Hepatocyte (in vitro differentiated cells): ENCODE measurements around the gene USP12.

Source experiments
- CTCF ChIP-seq: fragments of 200-600 bp; sonication (generic); IDR thresholded peaks from 2 replicates; pipeline ENCODE4 v1.5.1; 2016; ENCODE audit warnings: antibody characterized with exemption, mild to moderate bottlenecking; ENCODE audit not compliant: poor library complexity
- EZH2 ChIP-seq: fragments of 200-600 bp; sonication (generic); IDR thresholded peaks from 2 replicates; pipeline ENCODE4 v1.6.1; 2016; ENCODE audit warnings: antibody characterized with exemption, mild to moderate bottlenecking, borderline replicate concordance
- EZH2phosphoT487 ChIP-seq: fragments of 200-600 bp; sonication (generic); IDR thresholded peaks from one replicate; pipeline ENCODE4 v1.6.1; 2018; ENCODE audit warnings: antibody characterized with exemption, mild to moderate bottlenecking, low read depth, moderate library complexity; ENCODE audit not compliant: unreplicated experiment, severe bottlenecking

GRCh38 chr13:27117952-27118351 is 53.7 kb downstream of the USP12 start:
- TF ChIP-seq CTCF: no peak
- TF ChIP-seq EZH2phosphoT487: no peak
- TF ChIP-seq EZH2: no peak
